Measurements from ENCODE around the gene CFAP100.

- TF ChIP-seq POLR2A (IDR thresholded peaks at IDR 0.05) (no peak), CTCF (IDR thresholded peaks at IDR 0.05) (no peak)
Observed at GRCh38 chr3:126435456-126436315, 41.0 kb downstream of the CFAP100 start.
